Osteoblast (primary cell): Measurements from ENCODE around the gene AGBL5. TPM values are rescaled to one million over a fixed set of nuclear protein-coding genes. Genes with fewer than 3 reads are reported as not detected.

ENCODE experiments used
- DNase-seq: peaks from one replicate; pipeline ENCODE4 v3.0.0; 2011; ENCODE audit warnings: low spot score, mixed read lengths; ENCODE audit not compliant: insufficient read length; ENCODE audit errors: missing footprints
- H2AFZ ChIP-seq: 2 replicates; pipeline ENCODE4 v1.6.0; 2011; ENCODE audit warnings: mild to moderate bottlenecking, low read length
- H3K27ac ChIP-seq: 2 replicates; pipeline ENCODE4 v1.5.1; 2011; ENCODE audit warnings: mild to moderate bottlenecking, low read depth, low read length, moderate library complexity
- H3K27me3 ChIP-seq: 2 replicates; pipeline ENCODE4 v1.6.0; 2012; ENCODE audit warnings: mild to moderate bottlenecking, control low read depth, inconsistent platforms, low read length, moderate library complexity; ENCODE audit not compliant: insufficient read depth
- H3K36me3 ChIP-seq: 2 replicates; pipeline ENCODE4 v1.5.1; 2011; ENCODE audit warnings: mild to moderate bottlenecking, low read length, control low read depth, moderate library complexity; ENCODE audit not compliant: insufficient read depth
- H3K4me1 ChIP-seq: 2 replicates; pipeline ENCODE4 v1.5.1; 2011; ENCODE audit warnings: mild to moderate bottlenecking, low read length, control low read depth, moderate library complexity; ENCODE audit not compliant: insufficient read depth
- H3K4me2 ChIP-seq: 2 replicates; pipeline ENCODE4 v1.6.0; 2011; ENCODE audit warnings: mild to moderate bottlenecking, low read length; ENCODE audit not compliant: insufficient read depth
- H3K4me3 ChIP-seq: fragments of 200-600 bp; sonication (generic); 3 replicates; pipeline ENCODE4 v1.5.1; 2012; ENCODE audit warnings: mild to moderate bottlenecking, low read length, inconsistent platforms; ENCODE audit not compliant: insufficient read depth
- H3K79me2 ChIP-seq: 2 replicates; pipeline ENCODE4 v1.6.0; 2012; ENCODE audit warnings: mild to moderate bottlenecking, low read length, control low read depth, inconsistent platforms; ENCODE audit not compliant: insufficient read depth
- H3K9me3 ChIP-seq: 2 replicates; pipeline ENCODE4 v1.5.1; 2011; ENCODE audit warnings: low read depth, low read length, control low read depth
- H4K20me1 ChIP-seq: 2 replicates; pipeline ENCODE4 v1.6.0; 2012; ENCODE audit warnings: mild to moderate bottlenecking, low read length, control low read depth; ENCODE audit not compliant: insufficient read depth
- total RNA-seq: library from RNA; depleted of rRNA; stranded (reverse); fragments of >200 nt; gene quantifications from 2 replicates; pipeline ENCODE4 v1.2.3, GENCODE V29; 2012
- TF ChIP-seq, protein P1 (sequence below): IDR thresholded peaks from 2 replicates; pipeline ENCODE4 v1.5.1; 2011; ENCODE audit warnings: mild to moderate bottlenecking, low read depth, low read length, moderate library complexity; ENCODE audit errors: extremely low read depth

Gene AGBL5
- total RNA-seq, 1 donor = 24.6 TPM

DNA sequence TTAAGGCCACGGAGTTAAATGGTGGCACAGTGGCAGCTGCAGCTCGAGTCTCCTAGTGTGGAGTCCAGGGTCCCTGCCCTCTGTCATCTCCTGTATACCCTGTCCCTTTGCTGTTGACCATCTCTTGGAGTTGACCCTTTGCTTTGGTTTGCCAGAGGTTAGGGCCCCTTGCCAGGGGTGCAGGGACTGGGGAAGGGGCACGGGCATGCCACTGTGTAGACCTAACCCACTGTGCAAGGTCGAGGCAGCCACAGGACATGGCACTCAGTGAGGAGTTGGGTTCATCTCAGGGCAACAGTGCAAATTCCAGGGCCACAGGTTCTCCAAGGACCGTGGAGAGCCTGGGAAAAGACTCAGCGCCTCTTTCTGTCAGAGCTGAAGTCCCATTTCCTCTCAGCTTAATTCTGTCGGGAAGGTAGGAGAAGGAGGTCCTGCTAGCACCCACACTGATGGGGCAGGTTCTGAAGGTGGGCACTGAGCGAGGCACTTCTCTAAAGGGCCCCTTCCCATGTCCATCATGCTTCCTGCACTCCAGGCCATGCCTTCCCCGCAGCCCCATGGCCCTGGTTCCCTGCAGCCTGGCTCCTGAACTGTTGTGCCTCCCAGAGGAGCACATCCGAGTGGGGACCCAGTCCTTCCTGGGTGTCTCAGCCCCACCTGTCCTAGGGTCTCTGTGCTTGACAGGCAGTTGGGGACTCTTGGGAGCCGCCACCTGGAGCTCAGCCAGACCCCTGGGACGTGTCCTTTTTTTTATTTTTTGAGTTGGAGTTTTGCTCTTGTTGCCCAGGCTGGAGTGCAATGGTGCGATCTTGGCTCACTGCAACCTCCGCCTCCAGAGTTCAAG, 37.9 kb downstream of the AGBL5 start:
- H3K27me3 ChIP-seq = no peaks in the 10 kb centered on the region
- H4K20me1 ChIP-seq = no peaks in the 10 kb centered on the region
- TF ChIP-seq, protein P1, sequence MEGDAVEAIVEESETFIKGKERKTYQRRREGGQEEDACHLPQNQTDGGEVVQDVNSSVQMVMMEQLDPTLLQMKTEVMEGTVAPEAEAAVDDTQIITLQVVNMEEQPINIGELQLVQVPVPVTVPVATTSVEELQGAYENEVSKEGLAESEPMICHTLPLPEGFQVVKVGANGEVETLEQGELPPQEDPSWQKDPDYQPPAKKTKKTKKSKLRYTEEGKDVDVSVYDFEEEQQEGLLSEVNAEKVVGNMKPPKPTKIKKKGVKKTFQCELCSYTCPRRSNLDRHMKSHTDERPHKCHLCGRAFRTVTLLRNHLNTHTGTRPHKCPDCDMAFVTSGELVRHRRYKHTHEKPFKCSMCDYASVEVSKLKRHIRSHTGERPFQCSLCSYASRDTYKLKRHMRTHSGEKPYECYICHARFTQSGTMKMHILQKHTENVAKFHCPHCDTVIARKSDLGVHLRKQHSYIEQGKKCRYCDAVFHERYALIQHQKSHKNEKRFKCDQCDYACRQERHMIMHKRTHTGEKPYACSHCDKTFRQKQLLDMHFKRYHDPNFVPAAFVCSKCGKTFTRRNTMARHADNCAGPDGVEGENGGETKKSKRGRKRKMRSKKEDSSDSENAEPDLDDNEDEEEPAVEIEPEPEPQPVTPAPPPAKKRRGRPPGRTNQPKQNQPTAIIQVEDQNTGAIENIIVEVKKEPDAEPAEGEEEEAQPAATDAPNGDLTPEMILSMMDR = no peak
- peaks cover 3% of the 10 kb centered on the region for H3K36me3 ChIP-seq
- H3K4me1 ChIP-seq = peaks cover 4% of the 10 kb centered on the region
- H3K27ac ChIP-seq = no peak overlapping the region
- no peak overlapping the region for H3K4me2 ChIP-seq
- H3K4me3 ChIP-seq = no peak overlapping the region
- H3K9me3 ChIP-seq = no peaks in the 10 kb centered on the region
- no peak overlapping the region for H2AFZ ChIP-seq
- no peaks in the 10 kb centered on the region for H3K79me2 ChIP-seq
- no peak for DNase-seq

DNA sequence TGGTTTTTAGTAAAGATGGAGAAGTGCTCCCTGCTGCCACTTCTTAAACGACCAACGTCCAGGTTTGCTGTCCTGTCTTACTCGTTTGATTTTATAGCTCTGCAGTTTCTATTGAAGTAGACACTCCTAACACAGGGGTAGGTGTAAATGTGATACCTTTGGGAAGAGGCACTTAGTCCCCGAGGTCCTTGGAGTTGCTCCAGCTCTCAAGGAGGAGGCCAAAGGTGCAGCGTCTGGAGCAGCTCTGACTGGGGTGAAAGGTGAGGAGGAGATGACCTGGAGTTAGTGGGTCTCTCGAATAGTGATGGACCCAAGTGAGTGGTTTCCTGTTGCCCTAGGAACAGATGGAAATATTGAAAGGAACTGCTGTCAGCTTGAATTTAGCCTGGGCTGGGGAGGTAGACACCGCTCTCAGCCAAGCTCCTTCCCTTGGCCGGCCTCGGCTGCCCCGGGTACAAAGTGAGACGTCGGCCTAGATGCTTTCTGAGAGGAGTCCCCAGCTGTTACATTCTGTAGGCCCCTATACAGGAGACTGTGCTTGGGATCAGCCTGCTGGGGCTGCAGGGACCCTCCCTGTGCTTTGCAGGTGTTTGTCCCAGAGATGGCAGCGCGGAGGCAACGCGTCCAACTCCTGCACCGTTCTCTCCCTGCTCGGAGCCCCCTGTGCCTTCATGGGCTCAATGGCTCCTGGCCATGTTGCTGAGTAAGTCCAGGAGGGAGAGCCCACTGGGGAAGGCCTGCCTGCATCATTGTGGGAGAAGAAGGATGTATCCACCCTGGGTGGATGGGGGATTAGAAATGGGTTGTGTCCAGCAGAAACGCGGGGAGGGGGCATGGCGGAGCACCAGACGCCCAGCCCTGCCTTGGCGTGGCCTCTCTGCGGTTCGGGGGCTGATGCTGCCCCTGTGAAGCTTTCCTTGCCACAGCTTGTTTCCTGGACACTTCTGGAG, 40.6 kb downstream of the AGBL5 start:
- H3K36me3 ChIP-seq = no peaks in the 10 kb centered on the region
- H3K4me1 ChIP-seq = peaks cover 5% of the 10 kb centered on the region
- H3K4me2 ChIP-seq = no peak overlapping the region
- no peak overlapping the region for H3K4me3 ChIP-seq
- peak; percentile 70 for DNase-seq
- H3K9me3 ChIP-seq = no peaks in the 10 kb centered on the region
- TF ChIP-seq, protein P1 = no peak
- H3K27ac ChIP-seq = no peak overlapping the region
- no peaks in the 10 kb centered on the region for H3K27me3 ChIP-seq
- no peak overlapping the region for H2AFZ ChIP-seq
- no peaks in the 10 kb centered on the region for H3K79me2 ChIP-seq
- no peaks in the 10 kb centered on the region for H4K20me1 ChIP-seq

- Histone ChIP-seq H3K9me3 (no peaks in the 10 kb centered on the region), H3K4me3 (no peak overlapping the region), H2AFZ (no peak overlapping the region), H3K4me2 (no peak overlapping the region), H3K79me2 (no peaks in the 10 kb centered on the region), H3K4me1 (peaks cover 5% of the 10 kb centered on the region), H3K27me3 (no peaks in the 10 kb centered on the region), H4K20me1 (no peaks in the 10 kb centered on the region), H3K27ac (no peak overlapping the region), H3K36me3 (no peaks in the 10 kb centered on the region)
- DNase-seq = peak; percentile 93
- TF ChIP-seq, protein P1 = no peak
Observed at GRCh38 chr2:27092696-27093429, 41.4 kb downstream of the AGBL5 start.
